Fibroblast of the aortic adventitia (primary cell): Measurements from ENCODE around the gene KHDC1. TPM values are rescaled to one million over a fixed set of nuclear protein-coding genes. Genes with fewer than 3 reads are reported as not detected.
"Not testable (repeated sequence)": the region's sequence is repeated elsewhere in the genome, so short reads cannot be mapped to it uniquely, and the experiment has no call there.

Experiments
- DNase-seq: peaks from one replicate; pipeline ENCODE4 v3.0.0-alpha.2; 2010; ENCODE audit warnings: low read depth
- H3K4me3 ChIP-seq: 2 replicates; pipeline ENCODE4 v1.5.1; 2011; ENCODE audit warnings: low read depth, mild to moderate bottlenecking, control low read depth, low read length, moderate library complexity
- total RNA-seq: library from RNA; depleted of rRNA; stranded (reverse); fragments of >200 nt; gene quantifications from 2 replicates; pipeline ENCODE4 v1.2.3, GENCODE V29; 2012; ENCODE audit warnings: low replicate concordance
- TF ChIP-seq, protein P1 (sequence below): IDR thresholded peaks from 2 replicates; pipeline ENCODE4 v1.5.1; 2011; ENCODE audit warnings: mild to moderate bottlenecking, low read length, control low read depth, inconsistent platforms; ENCODE audit not compliant: insufficient read depth

Gene KHDC1
- 0.16 and 4.5 TPM in 2 replicates for total RNA-seq

DNA sequence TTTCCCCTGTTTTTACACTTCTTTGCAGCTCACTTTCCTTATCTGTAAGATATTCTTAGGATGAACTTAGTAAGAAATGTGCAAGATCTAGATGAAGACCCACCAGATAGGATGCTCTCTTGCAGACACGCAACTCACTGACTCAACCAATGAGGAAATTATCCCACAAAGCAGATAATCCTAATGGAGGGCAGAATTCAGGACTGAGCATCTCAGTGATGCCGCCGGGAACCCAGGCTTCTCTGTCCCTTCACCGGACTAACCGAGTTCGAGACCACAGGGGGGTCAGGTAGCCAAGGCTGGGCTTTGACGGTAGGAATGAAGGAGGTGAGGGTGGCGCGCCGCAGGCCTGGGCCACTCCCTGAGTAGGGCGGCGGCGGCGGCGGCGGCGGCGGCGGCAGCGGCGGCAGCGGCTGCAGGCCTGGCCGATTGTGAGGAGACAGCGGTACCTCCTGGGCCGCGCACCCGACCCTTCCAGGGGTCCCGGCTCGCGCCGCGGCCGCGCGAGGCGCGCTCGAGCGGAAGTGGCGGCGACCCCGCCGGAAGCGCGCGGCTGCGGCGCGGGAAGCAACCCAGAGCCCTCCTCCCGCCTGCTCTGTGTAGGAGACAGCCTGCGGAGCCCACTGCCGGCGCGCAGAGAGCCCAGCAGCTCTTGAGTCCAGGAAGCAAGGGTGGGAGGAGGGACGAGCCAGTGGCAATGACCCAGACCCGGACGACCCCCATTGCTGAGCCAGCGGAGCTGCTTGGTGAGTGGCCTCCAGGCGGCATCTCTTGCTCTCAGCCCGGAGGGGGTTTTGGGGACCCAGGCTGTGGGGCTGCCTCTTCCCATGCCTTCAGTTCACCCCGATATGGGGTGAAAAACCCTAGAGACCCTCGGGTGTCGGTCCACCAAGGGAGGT lies at the start of gene KHDC1:
KHDC1 (minus strand) TSS at position 526 of the 899 bp plus-strand sequence. CDS start 20,679 bp downstream, outside the sequence.
- peak within 1 kb of the TSS; percentile 80 for H3K4me3 ChIP-seq
- TF ChIP-seq, protein P1, sequence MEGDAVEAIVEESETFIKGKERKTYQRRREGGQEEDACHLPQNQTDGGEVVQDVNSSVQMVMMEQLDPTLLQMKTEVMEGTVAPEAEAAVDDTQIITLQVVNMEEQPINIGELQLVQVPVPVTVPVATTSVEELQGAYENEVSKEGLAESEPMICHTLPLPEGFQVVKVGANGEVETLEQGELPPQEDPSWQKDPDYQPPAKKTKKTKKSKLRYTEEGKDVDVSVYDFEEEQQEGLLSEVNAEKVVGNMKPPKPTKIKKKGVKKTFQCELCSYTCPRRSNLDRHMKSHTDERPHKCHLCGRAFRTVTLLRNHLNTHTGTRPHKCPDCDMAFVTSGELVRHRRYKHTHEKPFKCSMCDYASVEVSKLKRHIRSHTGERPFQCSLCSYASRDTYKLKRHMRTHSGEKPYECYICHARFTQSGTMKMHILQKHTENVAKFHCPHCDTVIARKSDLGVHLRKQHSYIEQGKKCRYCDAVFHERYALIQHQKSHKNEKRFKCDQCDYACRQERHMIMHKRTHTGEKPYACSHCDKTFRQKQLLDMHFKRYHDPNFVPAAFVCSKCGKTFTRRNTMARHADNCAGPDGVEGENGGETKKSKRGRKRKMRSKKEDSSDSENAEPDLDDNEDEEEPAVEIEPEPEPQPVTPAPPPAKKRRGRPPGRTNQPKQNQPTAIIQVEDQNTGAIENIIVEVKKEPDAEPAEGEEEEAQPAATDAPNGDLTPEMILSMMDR = peak; percentile 13
- DNase-seq = peak; percentile 47

- H3K4me3 ChIP-seq = peak overlapping the region; percentile 80
- DNase-seq = not testable (repeated sequence)
Measured at GRCh38 chr6:73310503-73310845, 47.5 kb upstream of the KHDC1 start.

GRCh38 chr6:73309785-73310502 lies 46.9 kb upstream of the KHDC1 start:
- peak; percentile 53 for DNase-seq
- peak overlapping the region; percentile 80 for H3K4me3 ChIP-seq

DNA sequence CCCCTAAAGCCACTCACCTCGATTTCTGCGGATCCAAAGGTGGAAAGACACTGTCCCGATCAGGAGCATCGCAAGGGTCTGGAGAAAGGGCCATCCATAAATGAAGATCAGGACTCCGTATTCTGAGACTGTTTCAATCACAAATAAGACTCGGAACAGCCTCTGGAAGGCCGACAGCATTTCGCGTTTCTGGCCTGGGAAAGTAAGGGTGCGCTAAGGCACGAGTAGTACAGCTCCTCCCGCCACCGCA lies 46.5 kb upstream of the KHDC1 start:
- TF ChIP-seq, protein P1 = no peak
- DNase-seq = peak; percentile 40
- peak overlapping the region; percentile 80 for H3K4me3 ChIP-seq

More at GRCh38 chr6:73309785-73310502, 46.9 kb upstream of the KHDC1 start:
- TF ChIP-seq, protein P1 = peak; percentile 64

GRCh38 chr6:73308712-73309534 lies 45.9 kb upstream of the KHDC1 start:
- peak; percentile 39 for DNase-seq
- H3K4me3 ChIP-seq = peak overlapping the region; percentile 80

DNA sequence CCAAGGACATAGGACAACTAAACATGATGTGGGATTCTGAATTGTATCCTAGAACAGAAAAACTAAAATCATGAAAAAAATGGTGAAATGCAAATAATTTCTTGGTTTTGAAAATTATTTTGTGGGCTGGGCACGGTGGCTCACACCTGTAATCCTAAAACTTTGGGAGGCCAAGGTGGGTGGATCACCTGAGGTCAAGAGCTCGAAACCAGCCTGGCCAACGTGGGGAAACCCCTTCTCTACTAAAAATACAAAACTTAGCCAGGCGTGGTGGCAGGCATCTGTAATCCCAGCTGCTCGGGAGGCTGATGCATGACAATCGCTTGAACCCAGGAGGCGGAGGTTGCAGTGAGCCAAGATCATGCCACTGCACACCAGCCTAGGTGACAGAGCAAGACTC lies 40.8 kb upstream of the KHDC1 start:
- DNase-seq, H3K4me3 ChIP-seq: not testable (repeated sequence)

More at GRCh38 chr6:73308712-73309534, 45.9 kb upstream of the KHDC1 start:
- TF ChIP-seq, protein P1 = peak; percentile 4

DNA sequence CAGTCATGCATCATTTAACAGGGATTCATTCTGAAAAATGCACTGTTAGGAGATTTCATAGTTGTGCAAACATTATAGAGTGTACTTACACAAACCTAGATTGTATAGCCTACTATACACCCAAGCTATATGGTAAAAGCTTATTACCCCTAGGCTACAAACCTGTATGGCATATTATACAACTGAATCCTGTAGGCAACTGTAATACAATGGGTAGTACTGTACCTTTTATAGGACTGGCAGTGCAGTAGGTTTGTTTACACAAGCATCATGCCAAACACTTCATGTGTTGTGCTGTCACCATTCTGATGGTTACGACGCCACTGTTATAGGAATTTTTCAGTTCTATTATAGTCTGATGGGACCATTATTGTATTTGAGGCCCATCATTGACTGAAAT lies 39.3 kb upstream of the KHDC1 start:
- H3K4me3 ChIP-seq = no peak overlapping the region
- no peak for DNase-seq
- TF ChIP-seq, protein P1 = no peak
